ENCODE measurements around the gene ETHE1.
A peak's percentile ranks its signal among the peaks of the same experiment; 100 is the strongest.

The ETHE1 gene

GRCh38 chr19:43526884-43527859 lies at the start of gene ETHE1:
Gene ETHE1, minus strand, starts transcription at chr19:43527201. Its CDS starts 24 bp downstream, at chr19:43527177.
- DNase-seq (ENCODE audit: low read depth) = no peak
- peak within 1 kb of the TSS; percentile 69 for H3K4me3 ChIP-seq (ENCODE audit: low read depth, low read length)

- H3K4me3 ChIP-seq (ENCODE audit: low read depth, low read length) = peak overlapping the region; percentile 98
- DNase-seq (ENCODE audit: low read depth) = no peak
Observed at GRCh38 chr19:43575955-43576878, 49.2 kb upstream of the ETHE1 start.

- peak within 1 kb of the TSS; percentile 98 for H3K4me3 ChIP-seq (ENCODE audit: low read depth, low read length)
- DNase-seq (ENCODE audit: low read depth) = peak; percentile 95
Observed at GRCh38 chr19:43575156-43575950, 48.4 kb upstream of the ETHE1 start, which contains the start of the genes PINLYP and XRCC1. Gene PINLYP, plus strand, starts transcription at chr19:43575801. Its CDS starts 1,391 bp downstream, at chr19:43577192. Gene XRCC1, minus strand, starts transcription at chr19:43575527. Its CDS starts 69 bp downstream, at chr19:43575458.

GRCh38 chr19:43574424-43575155 lies 47.6 kb upstream of the ETHE1 start:
- no peak for DNase-seq (ENCODE audit: low read depth)
- peak overlapping the region; percentile 98 for H3K4me3 ChIP-seq (ENCODE audit: low read depth, low read length)

GRCh38 chr19:43572171-43572588 lies 45.2 kb upstream of the ETHE1 start:
- DNase-seq (ENCODE audit: low read depth) = no peak
- no peak overlapping the region for H3K4me3 ChIP-seq (ENCODE audit: low read depth, low read length)

- no peak for DNase-seq (ENCODE audit: low read depth)
- H3K4me3 ChIP-seq (ENCODE audit: low read depth, low read length) = no peak overlapping the region
Observed at GRCh38 chr19:43570174-43570791, 43.3 kb upstream of the ETHE1 start.

GRCh38 chr19:43569657-43570056 lies 42.7 kb upstream of the ETHE1 start:
- DNase-seq (ENCODE audit: low read depth) = no peak

GRCh38 chr19:43564800-43565199 lies 37.8 kb upstream of the ETHE1 start:
- DNase-seq (ENCODE audit: low read depth) = no peak
- H3K4me3 ChIP-seq (ENCODE audit: low read depth, low read length) = no peak overlapping the region

More at GRCh38 chr19:43569657-43570056, 42.7 kb upstream of the ETHE1 start:
- H3K4me3 ChIP-seq (ENCODE audit: low read depth, low read length) = no peak overlapping the region

- no peak for DNase-seq (ENCODE audit: low read depth)
- H3K4me3 ChIP-seq (ENCODE audit: low read depth, low read length) = no peak overlapping the region
Observed at GRCh38 chr19:43563816-43564457, 36.9 kb upstream of the ETHE1 start.

GRCh38 chr19:43562698-43563241 lies 35.8 kb upstream of the ETHE1 start:
- DNase-seq (ENCODE audit: low read depth) = peak; percentile 28
- H3K4me3 ChIP-seq (ENCODE audit: low read depth, low read length) = no peak overlapping the region

GRCh38 chr19:43562226-43562697 lies 35.3 kb upstream of the ETHE1 start:
- no peak overlapping the region for H3K4me3 ChIP-seq (ENCODE audit: low read depth, low read length)
- no peak for DNase-seq (ENCODE audit: low read depth)

- no peak overlapping the region for H3K4me3 ChIP-seq (ENCODE audit: low read depth, low read length)
- DNase-seq (ENCODE audit: low read depth) = no peak
Observed at GRCh38 chr19:43561139-43561970, 34.4 kb upstream of the ETHE1 start.

- peak; percentile 36 for DNase-seq (ENCODE audit: low read depth)
- H3K4me3 ChIP-seq (ENCODE audit: low read depth, low read length) = no peak overlapping the region
Observed at GRCh38 chr19:43560687-43561086, 33.7 kb upstream of the ETHE1 start.

GRCh38 chr19:43555185-43555770 lies 28.3 kb upstream of the ETHE1 start:
- H3K4me3 ChIP-seq (ENCODE audit: low read depth, low read length) = no peak overlapping the region
- no peak for DNase-seq (ENCODE audit: low read depth)

- no peak overlapping the region for H3K4me3 ChIP-seq (ENCODE audit: low read depth, low read length)
- DNase-seq (ENCODE audit: low read depth) = no peak
Observed at GRCh38 chr19:43554317-43554895, 27.4 kb upstream of the ETHE1 start.

Data from skeletal muscle cell (primary cell).